AG08396 (cell line): Measurements from ENCODE around the gene CHSY1.

Experiments
- DNase-seq: peaks from one replicate; pipeline ENCODE4 v3.0.0; 2012; ENCODE audit warnings: low spot score, mixed read lengths

Gene CHSY1

DNA sequence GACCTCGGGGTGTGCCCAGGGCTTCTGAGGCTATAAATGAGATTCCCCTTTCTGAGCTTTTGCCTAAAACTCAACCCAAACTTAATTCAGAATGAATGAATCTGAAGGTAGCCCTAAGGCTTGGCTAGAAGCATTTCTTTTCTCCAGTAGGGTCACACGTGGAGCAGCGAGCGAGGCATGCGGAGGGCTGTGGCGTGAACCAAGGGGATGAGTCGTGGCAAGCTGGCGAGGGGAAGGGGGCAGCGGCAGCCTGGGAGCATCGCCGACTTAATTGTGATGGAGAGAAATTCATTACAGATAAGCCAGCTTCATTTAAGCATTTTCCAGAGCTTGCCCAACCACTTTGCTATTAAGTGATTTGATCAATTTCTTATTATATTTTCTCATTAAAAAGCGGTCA is 79.9 kb downstream of the CHSY1 start:
- no peak for DNase-seq

DNA sequence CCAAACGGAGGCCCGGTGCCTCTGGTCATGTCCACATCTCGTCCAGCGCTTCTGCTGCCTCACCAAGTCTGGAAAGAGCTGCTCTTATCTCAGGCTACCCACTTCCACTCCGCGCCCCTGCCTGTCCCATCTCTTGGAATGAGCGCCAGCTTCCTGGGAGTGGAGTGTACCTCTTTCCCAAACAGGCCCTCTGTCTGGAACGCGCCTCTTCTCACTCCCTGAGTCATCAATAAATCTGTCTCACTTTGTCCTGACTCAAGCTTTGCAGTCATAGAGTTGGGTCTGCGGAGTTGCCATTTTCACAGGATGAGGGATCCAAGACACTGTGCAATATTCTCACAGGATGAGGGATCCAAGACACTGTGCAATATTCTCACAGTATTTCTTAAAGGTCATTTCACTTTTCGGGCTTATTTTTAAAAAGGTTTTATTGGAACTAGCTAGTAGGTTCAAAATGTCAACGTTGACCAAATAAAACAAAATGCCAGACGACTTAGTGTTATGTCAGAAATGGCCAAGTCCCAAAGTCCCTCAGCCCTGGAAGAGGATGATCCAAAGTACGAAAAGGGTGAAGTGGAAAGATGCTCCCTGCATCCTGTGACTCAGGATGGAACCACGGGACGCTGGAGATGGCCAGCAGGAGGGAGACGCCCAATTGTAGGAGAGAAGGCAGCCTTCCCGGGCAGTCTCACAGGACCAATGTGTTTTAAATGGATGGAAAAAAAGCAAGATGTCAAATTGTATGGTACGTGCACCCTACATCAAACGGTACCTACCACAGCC is 81.1 kb downstream of the CHSY1 start:
- peak; percentile 61 for DNase-seq

DNA sequence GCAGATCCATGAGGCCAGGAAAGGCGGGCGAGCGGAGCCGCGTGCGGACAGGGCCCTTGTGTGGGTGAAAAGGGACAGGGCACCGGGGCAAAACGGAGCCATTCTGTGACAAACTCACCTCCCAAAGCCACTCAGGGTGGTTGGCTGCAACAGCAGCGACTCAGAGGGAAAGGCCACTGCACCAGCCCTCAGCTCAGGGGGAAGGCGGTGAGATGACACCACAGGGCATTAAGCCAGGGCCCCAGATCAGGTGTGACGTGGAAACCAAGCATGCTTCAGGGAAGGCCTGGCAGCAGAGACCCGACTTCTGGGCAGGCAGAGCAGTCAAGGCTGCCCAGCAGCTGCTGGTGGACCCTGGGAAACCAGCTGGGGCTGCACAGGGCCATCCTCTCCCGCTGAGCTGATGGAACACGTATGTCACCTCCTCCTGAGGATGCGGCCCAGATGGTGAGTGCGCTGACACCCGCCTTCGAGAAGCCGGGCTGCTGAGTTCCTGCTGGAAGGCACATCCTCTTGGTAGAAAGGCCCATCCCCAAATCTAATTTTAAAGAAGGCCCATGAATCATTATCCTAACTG is 82.3 kb downstream of the CHSY1 start:
- no peak for DNase-seq

- no peak for DNase-seq
These were observed 82.9 kb downstream of the CHSY1 start for GRCh38 chr15:101168898-101169494.

- DNase-seq: no peak
These were observed 83.4 kb downstream of the CHSY1 start for GRCh38 chr15:101168463-101168824.

DNA sequence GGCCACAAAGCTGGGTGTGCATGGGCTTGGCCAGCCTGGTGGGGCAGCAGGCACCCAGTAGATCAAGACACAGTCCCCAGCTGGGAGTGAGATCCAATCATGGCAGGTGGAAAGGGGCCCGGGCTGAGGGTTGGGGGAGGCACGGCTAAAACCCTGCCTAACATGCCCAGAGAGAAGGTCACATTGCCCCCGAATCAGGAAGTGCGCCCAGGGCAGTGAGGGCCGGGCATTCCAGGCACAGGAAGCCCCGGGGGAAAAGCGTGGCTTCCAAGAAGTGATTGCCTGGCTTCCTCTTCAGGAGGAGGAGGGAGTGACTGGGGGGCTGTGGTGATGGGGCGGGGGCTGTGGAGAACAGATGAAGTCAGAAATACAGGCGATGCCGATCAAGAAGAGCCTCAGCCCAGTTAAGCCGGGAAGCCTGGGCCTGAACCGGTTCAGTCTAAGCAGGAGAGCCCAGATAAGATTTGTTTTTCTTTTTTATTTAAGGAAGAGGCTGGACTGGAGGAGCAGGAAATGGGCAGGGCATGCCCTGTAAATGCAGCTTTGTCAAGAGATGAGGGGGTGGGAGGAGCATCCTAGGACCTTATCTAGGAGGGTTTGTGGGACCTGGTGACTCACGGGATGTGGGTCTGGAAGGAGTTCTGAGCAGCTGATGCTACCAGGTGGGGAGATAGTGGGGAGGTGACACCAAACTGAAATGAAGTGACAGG is 83.9 kb downstream of the CHSY1 start:
- peak; percentile 78 for DNase-seq

DNA sequence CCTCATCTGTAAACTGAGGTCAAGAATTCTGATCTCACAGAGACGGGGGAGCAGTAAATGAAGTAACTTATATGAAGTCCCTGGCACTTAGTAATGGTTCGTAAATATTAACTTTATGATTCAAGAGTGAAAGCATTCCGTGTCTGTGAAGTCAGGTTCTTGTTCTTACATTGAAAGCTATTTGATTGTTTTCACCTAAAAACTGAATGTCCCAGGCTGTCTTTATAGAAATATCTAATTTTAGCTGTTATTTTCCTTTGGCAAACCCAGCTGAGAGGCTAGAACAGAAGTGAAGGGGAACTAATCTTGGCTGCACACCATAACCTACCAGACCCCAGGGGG is 84.5 kb downstream of the CHSY1 start:
- no peak for DNase-seq

DNA sequence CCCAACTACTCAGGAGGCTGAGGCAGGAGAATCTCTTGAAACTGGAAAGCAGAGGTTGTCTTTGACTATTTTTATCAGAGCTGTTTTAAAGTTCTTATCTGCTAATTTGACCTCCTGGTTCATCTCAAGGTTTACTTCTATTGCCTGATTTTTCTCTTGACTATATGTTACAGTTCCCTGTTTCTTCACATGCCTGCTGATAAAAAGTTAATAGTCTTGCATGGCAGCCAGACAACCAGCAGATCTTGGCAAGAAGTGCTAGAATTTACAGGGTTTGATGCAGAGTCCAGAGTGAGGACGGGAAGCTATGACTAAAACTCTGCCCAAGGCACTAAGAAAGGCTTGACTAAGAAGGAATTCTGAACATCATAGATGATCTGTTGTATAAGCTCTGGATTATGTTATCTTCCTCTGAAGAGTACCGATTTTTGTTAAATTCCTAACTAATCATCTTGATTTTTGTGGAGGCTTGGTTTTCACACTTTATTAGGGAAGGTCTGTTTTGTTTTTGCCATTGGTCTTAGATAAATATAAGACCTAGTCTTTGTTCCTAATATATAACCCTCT is 85.9 kb downstream of the CHSY1 start:
- no peak for DNase-seq

DNA sequence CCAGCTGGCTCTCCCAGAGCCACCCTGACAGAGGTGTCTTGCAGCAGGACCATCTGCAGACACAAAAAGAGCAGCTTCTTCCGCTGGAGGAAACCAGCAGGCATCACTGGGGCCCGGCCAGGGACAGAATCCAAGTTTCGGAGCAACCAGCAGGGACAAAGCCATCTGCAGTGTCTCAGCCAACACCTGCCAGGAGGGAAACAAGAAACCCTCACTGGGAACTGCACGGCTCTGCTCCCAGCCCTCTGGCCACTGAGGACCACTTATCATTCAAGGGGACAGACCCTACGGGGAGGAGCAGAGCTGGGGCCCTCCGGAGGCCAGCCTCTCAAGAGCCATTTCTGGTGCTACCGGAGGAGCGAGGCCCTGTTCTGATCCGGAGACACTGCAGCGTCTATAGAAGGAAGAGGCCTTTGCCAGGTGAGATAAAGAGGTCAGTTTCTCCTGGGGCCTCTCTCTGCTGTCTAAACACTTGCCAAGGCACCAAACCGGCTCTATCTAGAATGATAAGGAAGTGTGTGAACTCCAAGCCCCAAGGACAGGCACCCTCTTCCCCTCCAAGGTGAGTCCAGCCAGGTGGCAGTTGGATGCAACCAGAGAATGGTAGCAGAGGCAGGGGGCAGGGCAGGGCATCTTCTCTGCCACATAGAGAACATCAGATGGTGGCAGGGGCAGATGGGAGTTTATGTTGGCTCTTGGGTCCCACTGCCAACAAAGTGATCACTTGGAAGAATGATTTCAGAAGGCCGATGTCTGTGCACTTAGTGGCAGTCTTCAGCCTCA is 89.0 kb downstream of the CHSY1 start:
- DNase-seq: no peak

GRCh38 chr15:101161656-101162055 is 90.2 kb downstream of the CHSY1 start:
- no peak for DNase-seq

GRCh38 chr15:101159936-101160815 is 91.7 kb downstream of the CHSY1 start:
- no peak for DNase-seq

- DNase-seq: no peak
These were observed 92.5 kb downstream of the CHSY1 start for GRCh38 chr15:101159096-101159935.

- DNase-seq: no peak
These were observed 93.4 kb downstream of the CHSY1 start for GRCh38 chr15:101158166-101159095.

- DNase-seq: no peak
These were observed 94.1 kb downstream of the CHSY1 start for GRCh38 chr15:101157721-101158120.

GRCh38 chr15:101156509-101157159 is 95.2 kb downstream of the CHSY1 start:
- DNase-seq: no peak

DNA sequence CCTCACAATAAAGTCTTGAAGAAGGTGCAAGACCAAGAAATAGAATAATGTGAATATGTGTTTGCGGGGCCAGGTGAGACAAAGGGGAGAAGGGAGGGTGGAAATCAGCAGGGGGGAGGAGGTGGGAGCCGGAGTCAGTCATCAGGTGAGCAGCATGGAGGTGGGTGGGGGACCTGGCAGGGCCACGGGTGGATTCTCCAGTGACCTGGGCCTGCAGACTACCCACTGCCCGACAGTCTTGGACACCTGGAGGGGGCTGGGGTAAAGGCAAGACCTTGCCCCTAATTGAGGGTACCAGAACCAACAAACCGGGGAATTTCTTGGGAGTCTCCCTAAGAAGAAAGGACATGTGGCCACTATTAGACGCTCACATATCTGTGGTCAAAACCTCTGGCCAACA is 95.8 kb downstream of the CHSY1 start:
- no peak for DNase-seq

DNA sequence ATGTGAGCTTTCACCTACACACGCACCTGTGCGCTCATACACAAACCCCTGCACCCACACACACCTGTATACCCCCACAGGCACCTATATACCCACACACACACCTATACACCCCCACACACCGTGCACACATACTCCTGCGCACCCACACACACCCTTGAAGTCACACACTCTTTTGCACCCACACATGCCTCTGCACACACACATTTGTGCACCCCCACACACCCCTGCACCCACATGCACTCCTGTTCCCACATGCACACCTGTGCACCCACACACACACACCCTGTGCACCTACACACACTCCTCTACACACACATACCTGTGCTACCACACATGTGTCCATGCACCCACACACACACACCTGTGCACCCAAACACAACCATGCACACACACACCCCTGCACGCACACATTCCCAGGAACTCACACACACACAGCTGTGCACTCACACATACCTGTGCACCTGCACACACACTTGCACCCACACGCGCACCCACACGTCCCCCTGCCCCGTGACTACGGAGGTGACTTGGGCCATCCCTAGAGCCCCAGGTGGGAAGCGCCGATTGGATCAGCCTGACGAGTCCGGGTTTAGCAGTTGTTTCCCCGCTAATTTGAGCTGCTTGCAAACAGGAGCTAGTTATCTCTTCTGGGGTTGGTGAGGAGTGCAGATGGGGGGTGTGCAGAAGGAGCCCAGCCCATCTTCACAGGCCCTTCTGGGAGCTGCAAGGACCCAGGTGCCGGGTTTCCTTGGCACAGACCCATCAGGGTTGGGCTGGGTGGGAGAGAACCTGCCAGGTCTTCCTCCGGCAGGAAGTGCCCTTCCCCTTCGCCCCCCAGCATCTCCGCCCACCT is 97.8 kb downstream of the CHSY1 start:
- DNase-seq: no peak
